ENCODE measurements around the gene EDIL3. TPM values are rescaled to one million over a fixed set of nuclear protein-coding genes. Genes with fewer than 3 reads are reported as not detected.

EDIL3 gene
- total and polyA plus RNA-seq, 9 of the 15 experiments (the other 6 are each of a cell fraction or from before 2014, with no cell fraction given), result 0.09 TPM; not detected in 8

GRCh38 chr5:84301535-84301934 lies 83.1 kb downstream of the EDIL3 start:
- BruUV-seq (replicated peaks), result no TSS peak
- no peak overlapping the region for H3K4me3 ChIP-seq
- H4K20me1 ChIP-seq (replicated peaks; ENCODE audit: control insufficient read depth, insufficient read depth, low read length), result no peaks in the 10 kb centered on the region
- ChIA-PET CTCF (ENCODE audit: low intra/inter-chr PET ratio) (no interaction called here), POLR2A (no interaction called here)
- no peak overlapping the region for H3K4me2 ChIP-seq (ENCODE audit: insufficient read depth, low read length)
- FAIRE-seq, result no peak
- H3K9me1 ChIP-seq (ENCODE audit: control insufficient read depth, insufficient read depth, low read length), result no peaks in the 10 kb centered on the region
- WGBS (ENCODE audit: insufficient coverage, low coverage, missing lambda C conversion rate), result 0% methylated on average over 1 of the region's 1 CpG
- DNase-seq (ENCODE audit: extremely low read depth in 1 of 4, low spot score in 3 of 4), result no peak
- H2AFZ ChIP-seq (ENCODE audit: low read depth, low read length), result no peak overlapping the region
- no peak overlapping the region for H3K27ac ChIP-seq (ENCODE audit: extremely low read depth, low read depth, low read length)
- H3K27me3 ChIP-seq (ENCODE audit: control insufficient read depth in 2 of 2, insufficient read depth in 2 of 2, low read length in 2 of 2), result no peaks in the 10 kb centered on the region
- no peaks in the 10 kb centered on the region for H3K36me3 ChIP-seq (ENCODE audit: control insufficient read depth, insufficient read depth, low read length)
- H3K4me1 ChIP-seq (replicated peaks in 1 of 2; ENCODE audit: control insufficient read depth in 2 of 2, insufficient read depth in 2 of 2, low read length in 2 of 2), result no peaks in the 10 kb centered on the region
- no peak for ATAC-seq
- TF ChIP-seq, protein P1, sequence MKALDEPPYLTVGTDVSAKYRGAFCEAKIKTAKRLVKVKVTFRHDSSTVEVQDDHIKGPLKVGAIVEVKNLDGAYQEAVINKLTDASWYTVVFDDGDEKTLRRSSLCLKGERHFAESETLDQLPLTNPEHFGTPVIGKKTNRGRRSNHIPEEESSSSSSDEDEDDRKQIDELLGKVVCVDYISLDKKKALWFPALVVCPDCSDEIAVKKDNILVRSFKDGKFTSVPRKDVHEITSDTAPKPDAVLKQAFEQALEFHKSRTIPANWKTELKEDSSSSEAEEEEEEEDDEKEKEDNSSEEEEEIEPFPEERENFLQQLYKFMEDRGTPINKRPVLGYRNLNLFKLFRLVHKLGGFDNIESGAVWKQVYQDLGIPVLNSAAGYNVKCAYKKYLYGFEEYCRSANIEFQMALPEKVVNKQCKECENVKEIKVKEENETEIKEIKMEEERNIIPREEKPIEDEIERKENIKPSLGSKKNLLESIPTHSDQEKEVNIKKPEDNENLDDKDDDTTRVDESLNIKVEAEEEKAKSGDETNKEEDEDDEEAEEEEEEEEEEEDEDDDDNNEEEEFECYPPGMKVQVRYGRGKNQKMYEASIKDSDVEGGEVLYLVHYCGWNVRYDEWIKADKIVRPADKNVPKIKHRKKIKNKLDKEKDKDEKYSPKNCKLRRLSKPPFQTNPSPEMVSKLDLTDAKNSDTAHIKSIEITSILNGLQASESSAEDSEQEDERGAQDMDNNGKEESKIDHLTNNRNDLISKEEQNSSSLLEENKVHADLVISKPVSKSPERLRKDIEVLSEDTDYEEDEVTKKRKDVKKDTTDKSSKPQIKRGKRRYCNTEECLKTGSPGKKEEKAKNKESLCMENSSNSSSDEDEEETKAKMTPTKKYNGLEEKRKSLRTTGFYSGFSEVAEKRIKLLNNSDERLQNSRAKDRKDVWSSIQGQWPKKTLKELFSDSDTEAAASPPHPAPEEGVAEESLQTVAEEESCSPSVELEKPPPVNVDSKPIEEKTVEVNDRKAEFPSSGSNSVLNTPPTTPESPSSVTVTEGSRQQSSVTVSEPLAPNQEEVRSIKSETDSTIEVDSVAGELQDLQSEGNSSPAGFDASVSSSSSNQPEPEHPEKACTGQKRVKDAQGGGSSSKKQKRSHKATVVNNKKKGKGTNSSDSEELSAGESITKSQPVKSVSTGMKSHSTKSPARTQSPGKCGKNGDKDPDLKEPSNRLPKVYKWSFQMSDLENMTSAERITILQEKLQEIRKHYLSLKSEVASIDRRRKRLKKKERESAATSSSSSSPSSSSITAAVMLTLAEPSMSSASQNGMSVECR (CRISPR knock-in tag; IDR thresholded peaks at IDR 0.05), result no peak
- no peak for TF ChIP-seq CTBP1 (IDR thresholded peaks at IDR 0.05; ENCODE audit: borderline replicate concordance)
- intact Hi-C loops (cut with micrococcal nuclease) (no loop called here), in situ Hi-C loops (cut with MboI) (no loop called here)
- no peaks in the 10 kb centered on the region for H3K9me3 ChIP-seq (replicated peaks; ENCODE audit: control insufficient read depth, insufficient read depth, low read depth, low read length)
- H3K79me2 ChIP-seq (ENCODE audit: control insufficient read depth, insufficient read depth, low read length), result no peaks in the 10 kb centered on the region
- H3K9ac ChIP-seq (ENCODE audit: insufficient read depth in 1 of 2, low read depth in 2 of 2, low read length in 2 of 2), result no peak overlapping the region

Measured in K562 (cell line).